ENCODE results near the gene VSTM2L.

Gene VSTM2L

DNA sequence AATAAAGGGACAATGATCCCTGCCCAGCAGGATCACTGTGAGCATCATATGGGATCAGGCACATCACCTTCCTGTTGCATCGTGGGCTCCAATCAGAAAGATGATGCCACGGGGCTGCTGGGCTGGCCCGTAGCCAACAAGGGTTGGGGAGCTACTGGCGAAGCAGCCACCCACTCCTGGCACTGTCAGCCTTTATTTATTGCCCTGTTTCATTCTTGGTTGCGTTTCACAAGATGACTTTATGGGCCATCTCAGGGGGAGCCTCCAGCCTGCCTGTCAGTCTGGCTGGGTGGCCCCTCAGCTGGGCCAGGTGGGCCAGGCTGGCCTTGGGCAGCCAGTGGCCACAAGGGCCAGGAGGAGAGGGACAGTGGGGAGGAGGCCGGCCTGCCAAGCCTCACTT lies 17.3 kb downstream of the VSTM2L start:
- DNase-seq (ENCODE audit: low read depth): no peak

DNA sequence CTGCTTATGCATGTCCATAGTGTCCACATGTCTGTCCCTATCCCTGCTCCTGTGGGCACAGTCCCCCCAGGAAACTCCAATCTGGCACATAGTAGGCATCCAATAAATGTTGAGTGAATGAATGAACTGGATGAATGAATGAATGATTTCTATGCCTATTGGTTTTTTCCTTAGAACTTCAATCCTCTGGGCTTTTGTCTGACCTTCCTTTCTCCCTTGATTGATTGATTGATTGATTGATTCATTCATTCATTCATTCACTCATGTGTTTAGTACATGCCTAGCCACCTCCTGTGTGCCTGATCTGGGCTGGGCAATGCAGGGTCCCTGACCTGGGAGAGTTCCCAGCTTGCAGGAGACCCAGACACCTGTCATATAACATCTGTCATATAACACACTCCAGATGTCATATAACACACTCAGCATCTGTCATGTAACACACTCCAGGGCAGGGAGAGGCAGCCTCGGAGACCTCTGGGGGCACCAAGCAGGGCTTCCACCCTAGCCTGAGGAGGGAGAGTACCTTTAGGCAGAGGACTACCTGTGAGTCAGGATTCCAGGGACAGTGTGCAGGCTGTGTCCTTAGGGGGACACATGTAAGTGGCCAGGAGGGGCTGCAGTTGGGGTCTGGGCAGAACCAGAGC lies 17.9 kb downstream of the VSTM2L start:
- no peak for DNase-seq (ENCODE audit: low read depth)

DNA sequence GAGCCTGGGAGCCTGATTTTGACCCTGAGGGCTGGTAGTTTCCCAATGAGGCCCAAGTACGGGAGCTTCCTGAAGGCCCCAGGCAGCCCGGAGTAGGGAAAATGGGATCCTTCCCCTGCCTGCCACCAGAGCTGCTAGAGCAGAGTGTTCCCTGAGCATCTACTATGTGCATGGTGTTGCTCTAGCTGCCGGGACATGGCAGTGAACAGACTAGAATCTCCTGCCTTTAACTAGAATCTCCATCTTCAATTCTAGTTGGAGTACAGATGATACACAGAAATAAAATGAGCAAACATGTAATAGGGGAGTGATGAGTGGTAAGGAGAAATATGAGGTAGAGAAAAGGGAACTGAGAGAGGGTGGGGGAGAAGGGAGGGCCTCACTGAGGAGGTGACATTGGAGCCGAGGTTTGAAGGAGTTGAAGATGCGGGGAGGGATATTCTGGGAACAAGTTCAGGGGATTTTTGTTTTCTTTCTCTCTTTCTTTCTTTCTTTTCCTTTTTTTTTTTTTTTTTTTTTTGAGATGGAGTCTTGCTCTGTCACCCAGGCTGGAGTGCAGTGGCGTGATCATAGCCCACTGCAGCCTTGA lies 18.5 kb downstream of the VSTM2L start:
- no peak for DNase-seq (ENCODE audit: low read depth)

DNA sequence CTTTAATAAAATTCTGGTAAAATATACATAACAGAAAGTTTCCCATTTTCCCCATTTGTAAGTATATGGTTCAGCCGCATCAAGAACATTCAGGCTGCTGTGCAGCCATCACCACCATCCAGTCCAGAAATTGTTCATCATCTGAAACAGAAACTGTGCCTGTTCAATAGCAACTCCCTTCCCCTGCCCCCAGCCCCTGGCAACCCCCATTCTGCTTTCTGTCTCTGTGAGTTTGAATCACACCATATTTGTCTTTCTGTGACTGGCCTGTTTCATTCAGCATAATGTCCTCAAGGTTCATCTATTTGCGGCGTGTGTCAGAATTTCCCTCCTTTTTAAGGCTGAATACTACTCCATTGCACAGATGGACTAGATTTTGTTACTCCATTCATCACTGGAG lies 19.1 kb downstream of the VSTM2L start:
- DNase-seq (ENCODE audit: low read depth): no peak

DNA sequence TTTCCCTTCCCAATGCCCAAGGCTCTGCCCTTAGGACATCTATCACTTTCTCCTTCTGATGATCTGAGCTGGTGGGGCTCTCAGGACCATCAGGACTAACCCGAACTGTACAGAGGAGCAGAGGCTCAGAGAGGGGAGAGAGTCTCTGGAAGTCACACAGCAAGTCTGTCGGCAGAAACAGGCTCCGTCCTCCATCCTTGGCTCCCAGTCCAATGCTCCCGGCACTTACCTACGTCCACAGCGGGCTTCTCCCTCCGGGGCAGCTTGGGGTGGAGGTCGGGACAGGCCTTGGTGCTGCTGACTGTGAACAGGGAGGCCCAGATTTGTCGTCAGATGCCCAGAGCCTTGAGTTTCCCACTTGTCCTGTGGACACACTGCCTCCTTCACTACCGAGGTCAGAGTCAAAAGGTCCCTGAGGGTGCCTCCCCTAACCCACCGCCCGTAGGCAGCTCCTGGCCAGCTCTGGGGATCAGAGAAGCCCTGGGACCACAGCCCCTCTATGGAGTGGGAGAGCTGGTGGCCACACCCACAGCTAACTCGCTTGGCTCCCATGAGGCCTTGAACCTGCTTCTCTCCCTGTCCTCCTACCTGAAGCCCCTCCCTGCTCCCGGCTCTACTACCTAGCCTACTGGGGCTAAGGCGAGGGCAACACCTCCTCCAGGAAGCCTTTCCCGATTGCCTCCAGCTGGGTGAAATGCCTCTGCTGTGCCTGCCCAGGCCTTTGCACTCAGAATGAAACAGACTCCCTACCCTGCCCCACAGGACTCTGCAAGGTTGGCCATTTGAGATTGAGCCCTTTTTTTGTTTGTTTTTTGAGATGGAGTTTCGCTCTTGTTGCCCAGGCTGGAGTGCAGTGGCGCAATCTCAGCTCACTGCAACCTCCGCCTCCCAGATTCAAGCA lies 22.6 kb downstream of the VSTM2L start:
- no peak for DNase-seq (ENCODE audit: low read depth)

DNA sequence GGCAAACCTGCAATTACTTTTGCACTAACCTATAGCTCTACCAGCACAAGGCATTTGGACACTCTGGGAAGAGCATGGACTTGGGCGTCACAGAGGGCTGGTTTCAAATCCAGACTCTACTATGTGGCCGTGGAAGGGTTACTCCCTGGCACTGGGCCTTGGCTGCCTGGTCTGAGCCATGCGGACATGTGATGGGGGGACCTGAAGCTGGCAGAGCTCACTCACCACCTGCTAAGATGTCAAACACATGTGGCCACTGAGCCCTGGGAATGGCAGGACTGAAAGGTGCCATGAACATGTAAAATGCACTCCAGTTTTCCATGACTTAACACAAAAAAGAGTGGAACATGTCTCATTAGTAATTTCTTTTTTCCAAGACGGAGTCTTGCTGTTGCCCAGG lies 23.7 kb downstream of the VSTM2L start:
- no peak for DNase-seq (ENCODE audit: low read depth)

DNA sequence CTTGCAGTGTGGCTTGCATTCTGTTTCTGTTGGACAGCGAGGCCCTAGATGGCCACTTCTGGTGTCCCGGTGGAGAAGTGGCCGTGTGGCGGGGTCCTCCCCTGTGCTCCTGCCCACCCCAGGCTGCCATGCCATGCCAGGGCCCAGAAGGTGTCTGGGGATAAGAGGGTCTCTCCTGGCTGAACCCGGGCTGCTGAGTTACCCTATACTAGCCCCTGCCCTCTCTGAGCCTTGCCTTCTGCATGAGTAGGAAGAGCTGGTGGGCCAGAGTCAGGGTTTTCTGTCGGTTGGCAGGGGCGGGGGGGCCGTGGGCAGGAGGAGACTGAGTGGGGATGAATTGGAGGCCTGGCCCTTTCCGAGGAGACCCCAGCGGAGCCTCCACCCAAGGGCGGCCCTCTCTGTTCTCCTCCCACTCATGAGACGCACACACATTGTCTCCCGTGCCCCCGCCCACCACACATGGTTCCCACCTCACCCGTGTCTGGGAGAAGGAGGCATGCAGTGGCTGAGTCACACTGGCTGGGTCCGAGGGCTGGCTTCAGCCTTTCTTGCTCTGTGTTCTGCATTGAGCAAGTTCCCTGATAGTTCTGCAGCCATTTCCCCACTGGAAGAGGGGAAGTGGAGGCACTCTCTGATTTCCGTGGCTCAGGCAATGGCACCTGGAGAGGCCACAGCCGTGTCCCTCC lies 24.6 kb downstream of the VSTM2L start:
- DNase-seq (ENCODE audit: low read depth): no peak

DNA sequence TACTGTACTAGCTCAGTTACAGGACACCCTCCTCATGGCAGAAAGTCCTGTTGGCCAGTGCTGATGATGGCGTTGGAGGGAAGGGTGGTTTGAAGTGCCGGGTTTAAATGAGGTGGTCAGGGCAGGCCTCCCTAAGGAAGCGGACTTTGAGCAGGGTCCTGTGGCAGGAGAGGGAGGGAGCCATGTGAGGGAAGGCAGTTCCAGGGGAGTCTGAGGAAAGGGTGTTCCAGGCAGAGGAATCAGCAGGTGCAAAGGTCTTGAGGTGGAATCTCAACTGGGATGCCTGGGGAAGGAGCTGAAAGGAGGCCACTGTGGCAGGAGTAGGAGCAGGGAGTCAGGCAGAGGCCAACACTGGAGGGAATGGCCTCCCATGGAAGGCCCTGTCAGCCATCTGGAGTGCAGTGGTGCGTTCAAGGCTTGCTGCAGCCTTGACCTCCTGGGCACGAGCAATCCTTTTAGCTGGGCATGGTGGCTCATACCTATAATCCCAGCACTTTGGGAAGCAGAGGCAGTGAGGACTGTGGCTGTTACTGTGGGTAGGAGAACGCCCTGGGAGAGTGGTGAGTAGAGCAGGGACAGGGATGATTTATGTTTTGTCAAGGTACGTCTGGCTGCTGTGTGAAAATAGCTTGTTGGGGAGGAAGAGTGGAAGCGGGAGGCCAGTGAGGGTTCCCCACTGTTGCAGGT lies 26.2 kb downstream of the VSTM2L start:
- no peak for DNase-seq (ENCODE audit: low read depth)

DNA sequence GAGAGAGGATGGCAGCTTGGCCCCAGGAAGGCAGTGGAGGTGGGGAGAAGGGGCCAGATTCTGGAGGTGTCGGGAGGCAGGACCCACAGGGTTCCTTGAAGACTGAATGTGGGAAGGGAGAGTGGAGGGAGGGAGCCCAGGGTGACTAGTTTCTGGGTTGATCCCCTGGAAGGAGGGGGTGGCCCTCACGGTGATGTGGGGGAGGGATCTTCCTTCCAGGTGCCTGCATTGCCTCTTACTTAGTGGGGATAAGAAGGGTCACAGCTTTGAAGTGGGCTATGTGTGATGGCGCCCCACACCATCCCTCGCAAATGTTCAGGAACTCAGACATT lies 26.7 kb downstream of the VSTM2L start:
- no peak for DNase-seq (ENCODE audit: low read depth)

DNA sequence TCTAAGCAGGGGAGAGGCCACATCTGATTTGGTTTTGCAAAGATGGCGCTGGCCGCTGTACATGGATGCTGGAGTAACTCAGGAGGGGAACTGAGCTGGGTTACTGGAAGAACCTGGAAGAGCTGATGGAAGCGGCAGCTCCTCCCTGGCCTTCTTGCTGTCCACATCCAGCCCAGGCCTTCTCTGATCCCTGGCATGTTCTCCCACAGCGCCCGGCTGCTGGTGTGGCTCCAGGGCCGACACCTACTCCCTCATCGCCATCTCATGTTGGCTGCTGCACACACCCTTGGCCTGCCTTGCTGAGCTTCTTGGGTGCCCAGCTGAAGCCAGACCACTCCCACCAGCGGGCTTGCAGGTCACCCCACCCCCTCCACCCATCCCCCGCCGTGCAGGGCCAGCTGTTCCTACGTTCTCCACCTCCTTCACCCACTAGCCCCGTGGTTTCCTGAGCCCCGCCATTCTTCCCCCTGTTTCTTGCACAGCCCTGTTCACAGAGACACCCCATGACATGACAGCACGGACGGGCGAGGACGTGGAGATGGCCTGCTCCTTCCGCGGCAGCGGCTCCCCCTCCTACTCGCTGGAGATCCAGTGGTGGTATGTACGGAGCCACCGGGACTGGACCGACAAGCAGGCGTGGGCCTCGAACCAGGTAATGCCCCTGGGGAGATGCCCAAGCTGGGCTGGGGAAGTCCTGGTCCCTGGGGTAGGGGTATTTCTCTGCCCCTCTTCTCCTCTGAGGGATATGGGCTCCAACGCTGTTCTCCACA lies 28.4 kb downstream of the VSTM2L start:
- DNase-seq (ENCODE audit: low read depth): no peak

DNA sequence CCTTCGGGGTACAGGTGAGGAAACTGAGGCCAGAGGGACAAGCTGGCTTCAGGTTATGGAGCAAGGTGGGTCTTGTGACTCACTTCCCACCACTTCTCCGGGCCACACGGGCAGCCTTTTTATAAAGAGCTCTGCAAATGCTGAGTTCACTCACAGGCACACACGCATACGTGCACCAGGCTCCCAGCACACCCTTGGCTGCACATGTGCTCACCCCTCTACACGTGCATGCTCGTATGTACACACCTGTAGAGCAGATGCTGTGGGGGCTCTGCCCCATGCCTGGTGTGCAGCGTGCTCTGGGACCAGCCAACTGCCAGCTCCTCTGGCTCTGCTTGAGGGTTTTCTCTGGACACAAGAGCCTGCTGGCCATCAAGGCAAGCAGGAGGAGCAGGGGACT lies 29.1 kb downstream of the VSTM2L start:
- no peak for DNase-seq (ENCODE audit: low read depth)

DNA sequence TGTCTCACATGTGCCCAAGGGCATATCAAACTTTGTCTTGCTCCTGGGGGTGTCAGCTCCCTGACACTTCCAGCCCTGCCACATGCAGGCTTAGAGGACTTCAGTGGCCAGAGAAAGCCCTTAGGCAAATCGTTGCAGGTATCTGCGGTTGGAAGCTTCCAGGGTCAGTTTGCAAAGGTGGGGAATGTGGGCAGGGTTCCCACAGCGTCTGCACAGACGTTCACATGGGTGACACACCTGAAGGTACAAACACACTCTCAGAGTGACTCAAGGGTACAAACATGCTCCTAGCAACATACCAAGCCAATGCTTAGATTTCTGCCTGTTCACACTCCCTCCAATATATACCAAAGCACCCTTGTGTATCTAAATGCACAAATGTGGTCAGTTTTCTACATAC lies 30.0 kb downstream of the VSTM2L start:
- no peak for DNase-seq (ENCODE audit: low read depth)

DNA sequence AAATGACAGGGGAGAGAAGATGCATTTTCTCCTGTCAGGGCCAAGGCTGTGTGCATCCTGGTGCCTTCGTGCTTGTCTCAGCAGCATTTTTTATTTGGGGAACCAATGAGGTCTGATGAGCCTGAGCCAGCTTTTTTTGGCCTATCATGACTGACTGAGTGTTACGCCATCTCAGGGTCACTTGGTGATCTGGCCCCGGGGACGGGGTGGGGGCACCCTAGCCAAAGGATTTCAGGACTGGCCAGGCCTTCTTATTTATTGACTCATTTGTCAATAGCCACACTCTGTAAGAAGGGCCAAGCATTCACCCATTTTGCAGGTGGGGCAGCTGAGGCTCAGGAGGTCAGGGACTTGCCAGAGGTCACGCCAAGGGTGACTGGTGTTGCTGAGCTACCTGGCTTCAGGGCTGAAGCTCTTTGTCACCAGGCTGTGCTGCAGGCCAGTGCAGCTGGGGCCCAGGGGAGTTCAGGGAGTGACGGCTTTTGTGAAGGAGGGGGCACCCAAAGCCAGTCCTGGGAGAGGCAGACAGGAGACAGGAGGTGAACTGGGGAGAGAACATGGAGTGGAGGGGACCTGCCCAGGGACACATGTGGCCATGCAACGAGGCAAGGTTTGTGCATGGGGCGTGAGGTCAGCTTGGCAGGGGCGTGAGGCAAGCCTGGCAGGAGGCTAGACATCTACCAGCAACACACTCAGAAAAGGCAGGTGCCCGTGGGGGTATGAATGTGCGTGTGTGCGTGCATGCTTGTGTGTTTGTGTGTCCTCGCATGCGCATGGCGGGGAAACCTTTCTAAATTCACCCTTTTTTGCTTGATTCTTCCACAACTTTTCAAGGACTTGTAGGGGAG lies 31.1 kb downstream of the VSTM2L start:
- DNase-seq (ENCODE audit: low read depth): no peak

DNA sequence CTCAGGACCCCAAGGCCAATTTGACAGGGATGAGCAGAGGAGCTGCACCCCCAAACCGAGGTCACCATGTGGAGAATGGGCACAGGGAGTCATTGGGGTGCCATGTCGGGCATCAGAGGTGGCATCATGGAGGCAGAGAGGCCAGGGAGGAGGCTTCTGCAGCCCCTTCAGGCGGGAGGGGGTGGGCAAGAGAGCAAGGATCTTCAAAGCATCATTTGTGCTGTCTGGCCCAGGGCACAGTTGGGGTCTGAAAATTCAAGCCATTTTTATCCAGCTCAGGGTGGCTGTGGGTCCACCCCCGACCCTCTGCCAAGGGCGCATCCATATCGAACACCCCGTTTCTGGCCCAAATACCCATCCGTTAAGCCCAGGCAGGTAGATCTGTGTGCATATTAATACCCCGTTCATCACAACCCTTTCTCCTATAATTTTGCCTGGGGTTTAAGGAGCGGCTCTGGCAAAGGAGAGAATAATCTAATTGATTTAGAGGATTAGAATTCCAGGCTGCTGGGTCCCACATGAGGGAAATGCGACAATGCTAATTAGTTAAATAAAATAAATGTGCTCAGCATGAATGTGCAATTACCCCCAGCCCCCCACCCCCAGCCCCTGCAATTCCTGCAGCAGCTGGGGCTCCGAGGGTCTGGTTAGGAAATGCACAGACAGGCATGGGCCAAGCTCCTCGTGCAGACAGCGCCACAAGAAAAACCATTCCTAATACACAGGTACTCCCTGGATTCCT lies 31.9 kb downstream of the VSTM2L start:
- no peak for DNase-seq (ENCODE audit: low read depth)

DNA sequence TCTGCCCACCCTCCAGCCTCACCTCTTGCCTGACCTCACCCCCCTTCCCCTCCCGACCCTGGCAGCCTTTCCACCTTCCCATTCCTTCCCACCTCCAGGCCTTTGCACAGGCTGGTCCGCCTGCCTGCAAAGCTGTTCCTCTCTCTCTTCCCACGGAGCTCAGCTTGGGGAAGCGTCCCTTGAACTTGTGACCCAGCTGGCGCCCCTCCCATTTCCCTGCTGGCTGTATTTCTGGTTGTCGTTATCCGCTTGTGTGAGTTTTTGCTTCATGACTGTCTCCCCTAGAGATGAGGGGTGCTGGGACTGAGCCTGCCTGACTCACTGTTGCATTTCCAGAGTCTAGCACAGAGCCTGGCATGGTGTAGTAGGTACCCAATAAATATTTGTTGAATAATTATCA lies 32.5 kb downstream of the VSTM2L start:
- DNase-seq (ENCODE audit: low read depth): no peak

DNA sequence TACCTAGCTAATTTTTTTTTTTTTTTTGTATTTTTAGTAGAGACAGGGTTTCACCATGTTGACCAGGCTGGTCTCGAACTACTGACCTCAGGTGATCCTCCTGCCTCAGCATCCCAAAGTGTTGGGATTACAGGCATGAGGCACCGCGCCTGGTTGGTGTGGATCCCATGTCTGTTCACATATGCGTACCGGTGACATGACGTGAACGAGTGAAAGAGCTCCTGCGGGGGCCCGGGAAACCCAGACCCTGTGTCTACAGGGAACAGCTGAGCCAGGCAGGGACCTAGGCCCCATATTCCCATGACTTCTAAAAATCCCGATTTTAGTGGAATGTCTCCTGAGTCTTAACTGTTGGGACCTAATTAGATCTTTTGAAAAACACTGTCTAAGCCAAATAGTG lies 33.1 kb downstream of the VSTM2L start:
- DNase-seq (ENCODE audit: low read depth): no peak

DNA sequence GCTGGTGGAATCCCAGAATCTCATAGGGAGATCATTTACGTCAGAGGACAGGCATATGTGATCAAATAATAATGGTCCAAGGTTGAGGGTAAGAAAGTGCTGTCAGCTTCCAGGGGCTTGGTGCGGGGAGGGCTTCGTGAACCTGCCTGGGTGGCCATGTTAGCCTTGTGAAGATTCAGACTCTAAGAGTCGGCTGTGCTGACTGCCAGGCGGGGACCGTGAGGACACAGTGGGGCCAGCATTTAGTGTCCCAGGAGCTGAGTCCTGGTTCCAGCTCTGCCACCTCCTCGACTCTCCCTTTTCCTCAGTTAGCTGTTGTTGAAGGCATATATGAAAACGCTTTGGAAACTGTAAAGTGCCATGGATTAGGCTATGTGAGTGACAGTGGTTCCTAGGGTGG lies 33.5 kb downstream of the VSTM2L start:
- DNase-seq (ENCODE audit: low read depth): no peak

DNA sequence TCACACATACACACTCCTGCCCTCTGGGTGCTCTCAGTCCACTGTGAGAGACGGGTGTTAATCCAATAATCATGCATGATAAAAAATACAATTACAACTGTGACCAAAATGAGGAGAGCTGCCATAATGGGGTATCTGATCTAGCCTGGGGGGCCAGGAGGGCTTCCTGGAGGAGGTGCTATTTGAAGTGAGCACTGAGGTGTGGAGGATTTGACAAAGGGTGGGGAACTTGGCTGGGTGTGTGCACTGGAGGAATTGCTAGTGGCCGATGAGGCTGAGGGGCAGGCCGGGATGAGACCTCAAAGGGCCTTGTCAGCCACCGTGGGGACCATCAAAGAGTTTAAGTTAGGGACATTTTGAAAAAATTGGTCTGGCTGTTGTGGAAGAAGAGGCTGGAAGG lies 34.8 kb downstream of the VSTM2L start:
- no peak for DNase-seq (ENCODE audit: low read depth)

DNA sequence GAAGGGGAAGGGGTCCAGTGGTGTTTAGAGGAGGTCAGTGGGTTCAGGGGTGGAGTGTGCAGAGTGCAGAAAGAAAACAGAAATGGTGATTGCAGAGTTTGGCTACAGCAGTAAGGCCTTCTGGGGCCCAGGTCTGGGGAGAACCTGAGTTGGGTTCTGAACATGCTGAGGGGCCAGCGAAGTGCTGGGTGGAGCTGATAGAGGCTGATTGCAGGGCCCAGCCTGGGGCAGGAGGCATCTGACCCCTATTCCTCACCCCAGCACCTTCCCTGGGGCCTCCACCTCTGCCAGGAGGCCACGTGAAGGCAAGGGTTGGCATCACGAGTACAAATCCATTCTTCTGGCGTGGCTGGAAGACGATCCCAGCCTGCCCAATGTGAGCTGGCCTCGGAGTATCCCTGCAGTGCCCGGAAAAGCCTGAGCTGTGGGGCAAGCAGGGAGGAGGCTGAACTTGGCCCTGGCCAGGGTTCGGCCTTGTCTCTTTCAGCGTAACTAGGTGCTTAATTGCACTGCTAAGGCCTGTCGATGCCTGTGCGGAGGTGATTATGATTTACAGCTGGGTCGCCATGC lies 35.3 kb downstream of the VSTM2L start:
- DNase-seq (ENCODE audit: low read depth): no peak

DNA sequence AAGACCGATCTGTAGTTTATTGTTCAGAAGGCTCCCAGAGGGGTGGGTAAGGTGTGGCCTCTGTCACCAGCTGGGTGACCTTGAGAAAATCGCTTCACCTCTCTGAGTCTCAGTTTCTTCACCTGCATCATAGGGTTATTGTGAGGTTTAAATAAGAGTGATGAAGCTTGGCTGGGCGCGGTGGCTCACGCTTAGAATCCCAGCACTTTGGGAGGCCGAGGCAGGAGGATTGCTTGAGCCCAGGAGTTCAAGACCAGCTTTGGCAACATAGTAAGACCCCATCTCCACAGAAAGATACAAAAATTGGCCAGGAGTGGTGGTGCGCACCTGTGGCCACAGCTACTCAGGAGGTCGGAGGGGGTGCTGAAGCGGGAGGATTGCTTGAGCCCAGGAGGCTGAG lies 36.0 kb downstream of the VSTM2L start:
- no peak for DNase-seq (ENCODE audit: low read depth)

Measured in GM04504 (cell line).